IMR-90 (cell line): Measurements from ENCODE around the gene TUBGCP3. TPM values are rescaled to one million over a fixed set of nuclear protein-coding genes. Genes with fewer than 3 reads are reported as not detected.
A peak's percentile ranks its signal among the peaks of the same experiment; 100 is the strongest.

Experiments used
- ATAC-seq: fragments of 200-7000 bp; cut with Tn5 transposase; 2 replicates; pipeline ENCODE4 v1.9.1; 2020; ENCODE audit warnings: low read depth, mild to moderate bottlenecking, moderate library complexity
- BruUV-seq: library from RNA; stranded (reverse); fragments of 400-500 nt; replicated peaks from 2 replicates; lab custom pipeline; 2021; lab: Mats Ljungman, UMichigan
- CTCF ChIA-PET: fragments of 300-600 bp; formaldehyde crosslinking; extraction: SDS; loops from one replicate; lab custom pipeline; 2021; ENCODE audit warnings: antibody characterized with exemption; lab: Yijun Ruan, JAX
- POLR2A ChIA-PET: fragments of 300-600 bp; sonication (Branson Sonifier 250); formaldehyde crosslinking; loops from one replicate; lab custom pipeline; 2022; ENCODE audit warnings: antibody characterized with exemption; ENCODE audit not compliant: unreplicated experiment; lab: Charles Lee
- DNase-seq: peaks from one replicate; pipeline ENCODE4 v3.0.0; 2013
- H2AFZ ChIP-seq: replicated peaks from 2 replicates; pipeline ENCODE3; 2013; ENCODE audit warnings: low read length, mild to moderate bottlenecking; ENCODE audit not compliant: poor library complexity
- H2AK5ac ChIP-seq: 2 replicates; pipeline ENCODE4 v1.6.1; 2013; ENCODE audit warnings: low read depth, low read length, inconsistent platforms
- H2AK9ac ChIP-seq: replicated peaks from 2 replicates; pipeline ENCODE3; 2013; ENCODE audit warnings: mild to moderate bottlenecking, low read depth, low read length, moderate library complexity; ENCODE audit not compliant: poor library complexity
- H2BK120ac ChIP-seq: 2 replicates; pipeline ENCODE4 v1.6.1; 2013; ENCODE audit warnings: low read depth, low read length, inconsistent platforms
- H2BK15ac ChIP-seq: 3 replicates; pipeline ENCODE4 v1.6.1; 2013; ENCODE audit warnings: low read depth, low read length, inconsistent platforms
- H2BK20ac ChIP-seq: 2 replicates; pipeline ENCODE4 v1.6.1; 2013; ENCODE audit warnings: low read depth, mild to moderate bottlenecking, inconsistent platforms, low read length, moderate library complexity
- H2BK5ac ChIP-seq: 2 replicates; pipeline ENCODE4 v1.6.1; 2013; ENCODE audit warnings: mild to moderate bottlenecking, low read depth, low read length, inconsistent platforms; ENCODE audit not compliant: poor library complexity, severe bottlenecking
- H3K14ac ChIP-seq: replicated peaks from 2 replicates; pipeline ENCODE4 v1.6.1; 2013; ENCODE audit warnings: low read depth, low read length, inconsistent platforms
- H3K18ac ChIP-seq: 2 replicates; pipeline ENCODE4 v1.6.1; 2013; ENCODE audit warnings: low read depth, low read length, control low read depth
- H3K23ac ChIP-seq: 2 replicates; pipeline ENCODE4 v1.6.1; 2013; ENCODE audit warnings: low read depth, low read length, inconsistent platforms
- H3K27ac ChIP-seq: 2 replicates; pipeline ENCODE4 v1.5.1; 2013; ENCODE audit warnings: mild to moderate bottlenecking, control low read depth, low read length; ENCODE audit not compliant: insufficient read depth
- H3K27me3 ChIP-seq: 2 replicates; pipeline ENCODE4 v1.6.1; 2013; ENCODE audit warnings: low read length; ENCODE audit not compliant: control insufficient read depth, insufficient read depth
- H3K36me3 ChIP-seq: 2 replicates; pipeline ENCODE4 v1.6.1; 2013; ENCODE audit warnings: low read length, mixed read lengths; ENCODE audit not compliant: control insufficient read depth, insufficient read depth
- H3K4ac ChIP-seq: 2 replicates; pipeline ENCODE4 v1.6.1; 2013; ENCODE audit warnings: low read depth, low read length, inconsistent platforms
- H3K4me1 ChIP-seq: 2 replicates; pipeline ENCODE4 v1.6.1; 2013; ENCODE audit warnings: low read length, mixed read lengths; ENCODE audit not compliant: control insufficient read depth, insufficient read depth
- H3K4me2 ChIP-seq: 2 replicates; pipeline ENCODE4 v1.6.1; 2013; ENCODE audit warnings: low read depth, mild to moderate bottlenecking, control low read depth, low read length, moderate library complexity
- H3K4me3 ChIP-seq: 2 replicates; pipeline ENCODE4 v1.5.1; 2013; ENCODE audit warnings: low read depth, mild to moderate bottlenecking, control low read depth, low read length, moderate library complexity; ENCODE audit not compliant: insufficient read depth
- H3K56ac ChIP-seq: 2 replicates; pipeline ENCODE4 v1.6.1; 2013; ENCODE audit warnings: low read length, inconsistent platforms; ENCODE audit not compliant: insufficient read depth; ENCODE audit errors: extremely low read depth
- H3K79me1 ChIP-seq, 2 experiments: 2 replicates each; pipeline ENCODE4 v1.6.1; 2013; ENCODE audit warnings: low read length in 2 of 2, inconsistent platforms in 1 of 2, low read depth in 1 of 2
- H3K9ac ChIP-seq: 2 replicates; pipeline ENCODE4 v1.6.1; 2013; ENCODE audit warnings: low read depth, low read length, control low read depth
- H3K9me1 ChIP-seq: 2 replicates; pipeline ENCODE4 v1.6.1; 2013; ENCODE audit warnings: low read length, inconsistent platforms; ENCODE audit not compliant: insufficient read depth
- H3K9me3 ChIP-seq: 2 replicates; pipeline ENCODE4 v1.6.1; 2013; ENCODE audit warnings: low read length; ENCODE audit not compliant: control insufficient read depth, insufficient read depth
- H4K20me1 ChIP-seq: 2 replicates; pipeline ENCODE4 v1.6.1; 2013; ENCODE audit warnings: low read length, inconsistent platforms; ENCODE audit not compliant: insufficient read depth
- H4K5ac ChIP-seq: 2 replicates; pipeline ENCODE4 v1.6.1; 2013; ENCODE audit warnings: mild to moderate bottlenecking, low read depth, low read length, control low read depth
- H4K8ac ChIP-seq, 2 experiments: 2 replicates each; pipeline ENCODE4 v1.6.1; 2013; ENCODE audit warnings: low read depth in 2 of 2, low read length in 2 of 2, control low read depth in 1 of 2, inconsistent platforms in 1 of 2
- H4K91ac ChIP-seq: 2 replicates; pipeline ENCODE4 v1.6.1; 2013; ENCODE audit warnings: low read depth, low read length, inconsistent platforms; ENCODE audit not compliant: insufficient read depth
- BHLHE40 ChIP-seq: fragments of 150-350 bp; IDR thresholded peaks from 2 replicates; pipeline ENCODE4 v1.6.1; 2016; ENCODE audit warnings: mild to moderate bottlenecking, low read depth, low read length
- CEBPB ChIP-seq: IDR thresholded peaks from 2 replicates; pipeline ENCODE4 v1.6.1; 2012; ENCODE audit warnings: low read depth, low read length, improper control_type of control experiment
- ELK1 ChIP-seq: fragments of 150-350 bp; IDR thresholded peaks from 2 replicates; pipeline ENCODE4 v1.6.1; 2016; ENCODE audit warnings: low read depth, mild to moderate bottlenecking, low read length, moderate library complexity, borderline replicate concordance
- MAZ ChIP-seq: IDR thresholded peaks from 2 replicates; pipeline ENCODE4 v1.6.1; 2012; ENCODE audit warnings: low read depth, mild to moderate bottlenecking, low read length, improper control_type of control experiment, moderate library complexity, borderline replicate concordance
- MXI1 ChIP-seq: IDR thresholded peaks from 2 replicates; pipeline ENCODE4 v1.6.1; 2012; ENCODE audit warnings: low read depth, mild to moderate bottlenecking, low read length, moderate library complexity, borderline replicate concordance
- NFE2L2 ChIP-seq: fragments of 150-350 bp; IDR thresholded peaks from 2 replicates; pipeline ENCODE4 v1.6.1; 2016; ENCODE audit warnings: low read depth, mild to moderate bottlenecking, low read length
- RFX5 ChIP-seq: IDR thresholded peaks from 2 replicates; pipeline ENCODE4 v1.8.0; 2012; ENCODE audit warnings: low read depth, mild to moderate bottlenecking, low read length, moderate library complexity
- USF2 ChIP-seq: fragments of 150-350 bp; IDR thresholded peaks from 2 replicates; pipeline ENCODE4 v1.6.1; 2017; ENCODE audit warnings: mild to moderate bottlenecking, antibody characterized with exemption, low read length, low read depth
- WGBS, 2 experiments: methylation state at CpG; one replicate each; pipeline versions ENCODE4 v1.1.5 to v1.1.7; 2013; ENCODE audit warnings: missing lambda C conversion rate in 2 of 2; ENCODE audit not compliant: insufficient read length in 1 of 2; ENCODE audit errors: extremely low coverage in 2 of 2; 5-methylcytosine and 5-hydroxymethylcytosine counted together
- dilution Hi-C: fragments of 300-500 bp; cut with HindIII; formaldehyde crosslinking; loops from one replicate; pipeline ENCODE4 v1.14.3; 2018; ENCODE audit warnings: low sequenced_read_pairs; ENCODE audit not compliant: unreplicated experiment
- in situ Hi-C: fragments of 300-500 bp; cut with MboI; formaldehyde crosslinking; loops from 3 replicates; pipeline ENCODE4 v1.14.3; 2019; ENCODE audit warnings: low sequenced_read_pairs, inconsistent platforms, mixed read lengths
- intact Hi-C: fragments of 100-400 bp; cut with micrococcal nuclease; formaldehyde crosslinking; loops from 2 replicates; pipeline ENCODE4 v1.10.0; 2022
- polyA plus RNA-seq, 3 experiments: library from polyadenylated mRNA; depleted of rRNA; stranded (reverse); fragments of >200 nt; gene quantifications; 2 replicates each; pipeline ENCODE4 v1.2.3, GENCODE V29; 2012; ENCODE audit warnings: low replicate concordance in 1 of 3
- total RNA-seq: library from RNA; depleted of rRNA; stranded (reverse); fragments of >200 nt; gene quantifications from 2 replicates; pipeline ENCODE4 v1.2.3, GENCODE V29; 2012

TUBGCP3 gene
- total and polyA plus RNA-seq, 2 of the 4 experiments (the other 2 are of a cell fraction): 16.0 to 17.8 TPM

DNA sequence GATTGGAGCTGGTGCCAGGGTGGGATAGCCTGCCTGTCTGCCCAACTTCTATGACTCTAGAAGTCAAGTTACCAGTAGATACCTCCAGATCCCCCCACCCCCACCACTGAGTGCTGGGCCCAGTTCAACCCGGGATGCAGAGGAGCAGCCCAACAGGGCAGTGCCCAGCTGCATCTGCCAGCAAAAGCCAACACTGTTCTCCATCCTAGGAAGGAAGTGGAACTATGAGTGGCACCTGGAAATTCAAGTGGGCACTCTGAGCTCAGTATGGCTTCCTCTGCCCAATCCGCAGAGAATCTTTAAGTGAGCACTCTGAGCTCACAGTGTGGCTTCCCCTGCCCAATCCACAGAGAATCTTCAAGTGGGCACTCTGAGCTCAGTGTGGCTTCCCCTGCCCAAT is 14.2 kb downstream of the TUBGCP3 start:
- TF ChIP-seq BHLHE40 (no peak), ELK1 (no peak), RFX5 (no peak), MAZ (no peak), MXI1 (no peak), USF2 (no peak), CEBPB (no peak), NFE2L2 (no peak)
- H3K9ac ChIP-seq: no peak overlapping the region
- intact Hi-C loops: no loop called here
- whole genome bisulfite sequencing, 2 experiments: no CpG with 5 or more reads among the region's 2 CpGs
- no peaks in the 10 kb centered on the region for H3K9me3 ChIP-seq
- no peak overlapping the region for H4K91ac ChIP-seq
- no peak overlapping the region for H3K4me2 ChIP-seq
- H3K79me1 ChIP-seq: peaks cover 52 to 78% of the 10 kb centered on the region in 2 experiments
- no peak overlapping the region for H4K8ac ChIP-seq
- no peak overlapping the region for H2AK5ac ChIP-seq
- dilution Hi-C loops: no loop called here
- no peak overlapping the region for H2BK5ac ChIP-seq
- H3K9me1 ChIP-seq: peaks cover 5% of the 10 kb centered on the region; the same call in 1 of the 2 replicates
- H2BK120ac ChIP-seq: no peak overlapping the region
- no peak overlapping the region for H3K14ac ChIP-seq
- H3K27ac ChIP-seq: no peak overlapping the region
- no peak overlapping the region for H2BK15ac ChIP-seq
- H4K20me1 ChIP-seq: peaks cover 47% of the 10 kb centered on the region
- in situ Hi-C loops: no loop called here
- no peak overlapping the region for H2AK9ac ChIP-seq
- CTCF ChIA-PET: no interaction called here
- BruUV-seq: no TSS peak
- H3K4ac ChIP-seq: peak overlapping the region; percentile 26; the same call in 1 of the 2 replicates
- H3K36me3 ChIP-seq: no peaks in the 10 kb centered on the region; the same call in 1 of the 2 replicates
- no peak overlapping the region for H3K18ac ChIP-seq
- ATAC-seq (no peak), DNase-seq (no peak)
- H3K56ac ChIP-seq: no peak overlapping the region
- no peaks in the 10 kb centered on the region for H3K27me3 ChIP-seq
- POLR2A ChIA-PET: no interaction called here
- no peak overlapping the region for H2BK20ac ChIP-seq
- H3K23ac ChIP-seq: no peak overlapping the region
- H2AFZ ChIP-seq: no peak overlapping the region
- no peak overlapping the region for H3K4me3 ChIP-seq
- peaks cover 13% of the 10 kb centered on the region for H3K4me1 ChIP-seq
- H4K5ac ChIP-seq: no peak overlapping the region
